HG03520 (cell line): ENCODE results near the gene SIM2.

Source experiments
- ATAC-seq: cut with Tn5 transposase; IDR thresholded peaks from one replicate; pipeline ENCODE4 v1.9.1; 2021; ENCODE audit warnings: mild to moderate bottlenecking, moderate library complexity; ENCODE audit not compliant: unreplicated experiment

The SIM2 gene

DNA sequence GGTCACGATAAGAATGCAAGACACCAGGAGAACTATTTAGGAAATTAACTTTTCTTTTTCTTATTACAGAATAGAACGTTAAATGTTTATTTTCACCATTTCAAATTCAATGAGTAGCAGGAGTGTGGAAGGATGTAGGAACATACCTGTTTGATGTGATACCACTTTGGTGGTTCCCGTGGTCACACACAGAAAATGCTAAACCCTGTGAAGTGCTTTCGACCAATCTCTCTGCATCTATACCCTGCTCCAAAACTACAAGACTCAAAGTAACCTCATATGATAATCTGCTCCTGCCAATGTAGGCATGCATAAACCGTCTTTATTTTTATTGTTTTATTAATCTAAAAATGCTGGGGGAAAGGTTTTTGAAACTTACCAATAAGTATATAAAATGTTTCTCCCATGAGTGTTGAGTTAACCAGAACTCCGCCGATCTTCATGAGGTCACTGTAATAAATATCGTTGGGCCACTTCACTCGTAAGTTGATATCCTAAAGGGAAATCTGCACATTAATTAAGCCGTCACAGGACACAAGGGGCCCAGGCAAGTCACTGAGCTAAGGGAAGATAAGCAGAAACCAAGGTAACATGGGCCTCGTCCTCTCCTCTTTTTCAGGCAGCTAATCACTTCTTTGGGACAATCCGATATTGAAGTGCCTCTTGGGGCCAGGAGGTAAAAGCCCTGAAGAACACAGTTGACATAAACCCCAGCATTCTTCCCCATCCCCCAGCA is 60.6 kb downstream of the SIM2 start:
- no peak for ATAC-seq

DNA sequence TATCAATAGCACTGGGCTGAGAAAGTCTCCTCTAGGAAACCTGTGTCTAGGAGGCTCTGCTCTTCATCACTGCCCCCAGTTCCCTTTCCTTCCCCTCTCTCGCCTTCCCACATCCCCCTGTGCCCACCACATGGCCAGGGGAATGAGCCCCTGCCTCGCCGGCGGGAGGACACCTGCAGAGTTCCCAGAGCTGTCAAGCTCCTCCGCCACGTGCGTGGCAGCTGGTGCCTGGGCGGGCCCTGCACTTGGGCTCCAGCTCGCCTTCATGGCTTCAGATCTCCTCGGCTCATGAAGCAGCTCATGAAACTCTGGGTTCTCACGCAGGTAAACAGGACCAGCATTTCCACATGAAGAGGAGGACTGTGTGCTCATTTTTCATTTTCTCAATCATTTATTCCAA is 62.8 kb downstream of the SIM2 start:
- no peak for ATAC-seq

DNA sequence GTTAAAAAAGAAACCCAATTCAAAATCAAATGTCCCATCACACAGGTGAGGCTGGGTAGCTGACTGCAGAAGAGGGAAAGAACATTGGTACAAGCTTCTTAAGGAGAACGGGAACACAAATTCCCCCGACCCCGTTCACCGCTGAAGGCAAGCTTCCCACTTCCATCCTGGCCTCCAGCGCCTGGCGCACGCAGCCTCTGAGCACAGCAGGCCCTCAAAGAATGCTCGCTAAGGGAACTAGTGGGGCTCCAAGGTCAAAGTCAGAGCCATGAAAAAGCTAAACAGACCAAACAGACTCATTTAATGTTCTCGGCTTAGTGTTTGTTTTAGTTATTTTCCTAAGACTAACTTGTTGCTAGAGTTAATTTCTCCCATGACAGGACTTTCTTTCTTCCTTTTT is 63.7 kb downstream of the SIM2 start:
- ATAC-seq = no peak

DNA sequence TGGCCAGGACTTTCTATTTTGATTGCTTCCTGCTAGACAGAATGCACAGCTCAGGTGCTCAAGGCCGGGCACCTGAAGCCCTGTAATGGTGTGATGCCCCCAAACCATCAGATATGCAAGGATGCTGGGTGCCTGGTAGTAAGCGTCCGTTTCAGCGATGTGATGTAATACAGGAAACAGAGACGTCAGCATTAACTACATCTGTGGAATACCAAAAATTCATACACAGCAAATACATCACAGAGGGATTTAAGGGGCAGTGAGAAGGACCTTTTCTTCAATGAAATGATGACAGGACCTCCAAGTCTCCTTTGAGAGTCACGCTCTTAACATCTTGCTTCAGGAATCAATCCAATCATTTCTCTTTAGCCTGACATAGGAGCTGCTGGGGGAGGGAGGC is 64.4 kb downstream of the SIM2 start:
- no peak for ATAC-seq

DNA sequence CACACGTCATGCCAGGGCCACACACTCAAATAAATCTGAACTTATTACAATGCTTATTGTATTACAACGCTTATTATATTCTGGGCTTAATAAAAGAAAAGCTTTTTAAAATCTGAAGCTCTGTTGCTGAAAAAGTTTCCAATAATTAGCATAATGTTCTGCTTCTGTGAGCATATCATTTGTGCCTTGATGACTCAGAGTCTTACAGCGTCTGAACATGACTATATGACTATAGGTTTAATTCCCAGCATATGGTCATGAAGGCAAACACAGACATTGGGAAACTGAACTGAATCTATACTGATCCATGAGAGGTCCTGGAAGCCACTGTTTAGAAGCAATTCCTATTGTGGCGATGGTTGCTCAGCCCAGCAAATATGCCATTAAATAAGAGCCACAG is 66.3 kb downstream of the SIM2 start:
- ATAC-seq = no peak

DNA sequence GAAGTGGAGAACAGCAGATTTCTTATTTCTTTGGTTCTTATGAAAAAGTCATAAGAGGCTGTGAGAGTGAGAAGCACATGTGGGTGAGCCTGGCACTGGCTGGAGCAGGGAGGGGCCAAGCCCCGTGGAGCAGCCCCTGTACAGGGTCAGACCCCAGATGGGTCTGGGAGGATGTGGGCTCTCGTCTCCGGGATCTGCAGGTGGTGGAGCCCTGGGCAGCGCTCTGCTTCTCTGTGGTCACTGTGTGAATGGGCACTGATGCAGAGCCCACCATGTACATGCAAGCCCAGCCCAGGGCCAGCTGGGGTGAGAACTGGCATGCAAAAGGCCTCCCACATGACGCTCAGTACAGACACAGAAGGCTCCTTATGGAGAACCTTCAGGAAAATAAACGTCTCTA is 67.6 kb downstream of the SIM2 start:
- ATAC-seq = no peak

DNA sequence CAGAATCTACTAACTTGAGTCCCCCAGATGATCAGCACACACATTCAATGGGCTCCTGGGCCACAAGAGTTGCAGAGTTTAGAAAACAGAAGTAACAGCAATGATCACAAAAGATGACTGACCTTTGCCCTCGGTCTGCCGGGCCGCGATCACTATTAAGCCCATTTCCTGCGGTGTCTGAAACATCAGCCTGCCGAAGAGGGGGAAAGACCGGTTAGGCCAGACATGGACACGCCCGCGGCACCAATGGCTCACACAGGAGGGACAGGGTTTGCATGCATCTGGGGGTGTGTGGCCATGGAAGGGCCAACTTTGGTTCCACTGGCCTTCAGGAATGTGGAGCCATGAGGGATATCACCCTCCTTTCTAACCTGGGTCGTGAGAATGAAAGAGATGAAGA is 68.2 kb downstream of the SIM2 start:
- ATAC-seq = no peak

DNA sequence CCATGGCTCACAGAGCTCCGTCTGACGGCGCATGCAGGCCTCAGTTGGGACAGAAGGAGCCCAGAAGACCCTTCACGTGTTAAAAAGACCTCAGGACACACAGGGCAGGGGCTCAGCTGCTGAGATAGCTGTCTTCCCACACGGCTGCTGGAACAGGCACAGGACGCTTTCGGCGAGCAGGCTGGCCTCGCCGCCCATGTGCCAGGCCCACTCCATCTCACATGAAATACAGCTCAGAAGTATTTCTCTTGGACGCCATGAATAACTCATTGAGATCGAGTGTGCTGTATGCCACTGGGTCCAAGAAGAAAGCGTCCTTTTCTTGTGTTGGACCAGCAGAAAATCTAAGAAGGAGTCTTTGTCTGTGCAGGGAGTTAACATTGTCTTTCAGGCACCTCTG is 69.6 kb downstream of the SIM2 start:
- ATAC-seq = no peak

DNA sequence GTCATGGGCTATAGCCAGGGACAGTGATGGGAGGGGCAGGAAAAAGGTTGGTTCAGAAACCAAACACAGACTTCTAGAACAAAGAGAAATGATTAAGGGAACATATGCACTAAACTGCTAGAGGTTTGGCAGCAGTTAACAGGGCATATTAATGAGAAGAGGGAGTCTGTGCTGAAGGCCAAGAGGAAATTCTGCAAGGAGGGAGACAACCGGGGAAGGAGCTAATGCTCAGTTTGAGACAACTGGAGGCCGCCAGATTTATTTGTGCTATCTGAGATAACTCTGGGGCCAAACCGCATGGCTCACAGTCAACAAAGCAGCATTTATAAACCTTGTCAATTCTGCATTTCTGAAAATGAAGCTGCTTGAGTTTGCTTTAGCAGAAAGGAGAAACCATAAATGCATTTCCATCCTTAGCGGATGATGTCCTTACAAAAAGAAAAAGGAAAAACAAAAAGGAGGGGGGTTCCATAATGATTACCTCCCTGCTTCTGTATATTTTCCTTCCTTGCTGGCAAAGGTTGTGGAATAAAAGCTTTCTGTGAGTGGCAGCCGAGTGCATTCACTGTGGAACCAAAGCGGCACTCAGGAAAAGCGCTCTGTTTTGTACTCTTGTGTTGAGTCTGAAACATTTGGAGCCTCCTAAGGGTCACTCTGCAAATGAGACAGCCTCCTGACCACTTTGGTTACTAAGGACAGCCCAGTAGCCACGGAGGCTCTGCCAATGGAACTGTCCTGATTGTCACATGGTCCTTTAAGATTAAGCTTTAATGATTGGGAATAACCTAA is 70.3 kb downstream of the SIM2 start:
- no peak for ATAC-seq

DNA sequence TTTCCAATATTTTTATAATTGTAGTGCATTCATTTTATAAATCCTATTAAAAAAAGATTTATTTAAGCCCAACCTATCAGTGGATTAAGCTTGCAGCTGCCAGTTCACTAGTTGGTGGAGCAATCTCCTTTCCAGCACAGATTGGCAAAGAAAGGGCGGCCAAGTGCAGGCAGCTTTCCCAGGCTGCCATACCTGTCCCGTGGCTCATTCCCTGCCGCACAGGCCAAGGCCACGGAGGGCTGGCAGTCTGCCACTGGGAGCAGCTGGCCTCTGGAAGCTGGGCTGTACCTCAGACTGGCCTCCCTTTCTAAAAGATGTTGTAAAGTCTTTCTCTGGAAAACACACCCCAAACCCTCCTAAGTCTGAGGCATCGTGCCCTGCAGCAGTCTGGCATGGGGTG is 74.2 kb downstream of the SIM2 start:
- ATAC-seq = no peak

DNA sequence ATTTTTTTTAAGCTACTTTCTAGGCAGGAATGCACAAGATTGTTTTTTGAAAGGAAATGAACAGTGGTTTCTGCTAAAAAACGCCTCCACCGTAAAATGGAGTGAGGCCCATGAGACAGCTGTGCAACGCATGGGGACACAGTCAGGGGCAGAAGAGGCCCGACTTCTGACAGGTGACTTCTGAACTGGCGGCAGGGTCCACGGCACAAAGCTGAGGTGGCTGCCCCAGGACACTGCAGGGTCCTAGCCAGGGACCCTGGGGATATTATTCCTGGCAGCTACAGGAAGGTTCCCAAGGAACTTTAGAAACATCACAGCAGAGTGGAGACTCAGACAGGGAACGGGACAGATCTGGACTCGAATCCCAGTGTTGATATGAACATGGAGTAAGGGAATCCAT is 75.1 kb downstream of the SIM2 start:
- ATAC-seq = no peak

DNA sequence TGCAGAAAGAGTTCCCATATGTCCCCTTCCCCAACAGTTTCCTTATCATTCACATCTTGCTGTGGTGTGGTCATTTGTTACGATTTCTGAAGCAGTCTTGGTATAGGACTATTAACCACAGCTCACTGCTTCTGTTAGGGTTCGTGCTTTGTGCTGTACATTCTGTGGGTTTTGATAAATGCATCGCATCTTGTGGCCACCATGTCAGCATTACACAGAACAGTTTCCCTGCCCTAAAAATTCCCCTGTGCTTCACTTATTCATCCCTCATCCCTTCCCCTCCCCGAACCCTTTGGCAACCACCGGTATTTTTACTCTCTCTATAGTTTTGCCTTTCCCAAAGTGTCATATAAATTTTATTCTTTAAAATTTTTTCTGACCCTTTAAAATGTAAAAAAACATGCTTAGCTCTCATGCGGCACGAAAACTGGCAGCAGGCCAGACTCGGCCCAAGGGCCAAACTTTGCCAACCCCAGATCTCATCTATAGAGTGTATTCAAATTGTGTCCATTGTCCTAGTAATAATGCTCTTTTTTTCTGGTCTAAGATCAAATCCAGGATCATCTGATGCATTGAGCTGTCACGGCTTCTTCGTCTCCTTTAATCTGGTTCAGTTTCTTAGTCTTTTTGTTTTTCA is 78.2 kb downstream of the SIM2 start:
- ATAC-seq = no peak

DNA sequence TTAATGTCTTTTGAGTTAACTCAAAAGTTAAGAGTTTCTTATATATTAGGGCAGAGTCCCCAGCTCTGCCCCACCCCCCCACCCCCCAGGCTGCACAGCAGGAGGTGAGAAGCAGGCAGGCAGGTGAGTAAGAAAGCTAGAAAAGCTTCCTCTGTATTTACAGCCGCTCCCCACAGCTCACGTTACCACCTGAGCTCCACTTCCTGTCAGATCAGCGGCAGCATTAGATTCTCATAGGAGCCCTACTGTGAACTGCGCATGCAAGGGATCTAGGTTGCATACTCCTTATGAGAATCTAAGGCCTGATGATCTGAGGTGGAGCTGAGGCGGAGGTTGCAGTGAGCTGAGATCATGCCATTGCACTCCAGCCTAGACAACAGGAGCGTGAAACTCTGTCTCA is 81.9 kb downstream of the SIM2 start:
- no peak for ATAC-seq

DNA sequence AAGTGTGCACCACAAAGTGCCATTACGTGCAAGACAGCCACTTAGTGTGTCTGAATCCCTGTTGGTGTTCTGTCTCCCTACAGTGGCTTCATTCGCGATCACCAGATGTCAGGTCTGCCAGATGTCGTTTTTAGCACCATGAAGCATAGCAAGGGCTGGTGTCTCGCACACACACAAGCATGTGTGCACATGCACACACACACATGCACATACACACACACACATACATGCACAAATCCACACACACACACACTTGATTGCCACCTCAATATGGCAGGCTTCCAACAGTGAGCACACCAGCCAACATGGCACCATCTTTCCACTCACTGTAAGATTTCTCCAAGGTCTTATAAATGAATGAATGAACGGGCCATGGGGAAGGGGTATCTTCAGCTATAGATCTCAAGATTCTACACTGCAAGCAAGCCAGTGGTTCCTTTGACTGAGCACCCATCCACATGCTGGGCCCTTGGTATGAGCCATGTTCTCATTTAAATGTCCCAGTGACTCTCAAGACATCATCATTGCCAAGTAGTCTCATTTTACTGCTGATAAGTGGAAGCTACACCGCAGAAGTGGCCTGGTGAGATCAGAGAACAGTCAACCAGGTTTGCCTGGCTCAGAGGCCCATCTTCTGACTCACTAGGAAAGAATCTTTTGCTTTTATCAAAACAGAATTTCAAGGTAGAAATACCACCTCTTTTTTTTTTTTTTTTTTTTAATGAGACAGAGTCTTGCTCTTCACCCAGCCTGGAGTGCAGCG is 84.9 kb downstream of the SIM2 start:
- no peak for ATAC-seq

DNA sequence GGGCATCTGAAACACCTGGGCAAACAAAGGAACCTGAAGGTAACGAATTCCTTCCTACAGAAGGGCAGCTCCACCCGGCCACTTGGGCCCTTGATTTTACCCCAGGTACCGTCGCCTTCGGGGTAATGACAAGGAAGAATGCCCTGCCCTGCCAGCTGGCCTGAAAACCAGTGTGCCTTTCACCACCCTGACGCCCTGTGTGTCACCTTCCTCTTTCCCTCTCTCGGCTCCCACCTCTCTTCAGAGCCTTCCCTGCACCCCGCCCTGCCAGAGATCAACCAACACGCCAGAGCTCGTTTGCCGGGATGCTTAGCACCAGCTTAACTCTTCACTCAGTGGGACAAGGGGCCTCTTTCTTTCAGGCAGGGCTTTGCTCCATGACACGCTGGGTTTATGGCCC is 86.0 kb downstream of the SIM2 start:
- no peak for ATAC-seq

DNA sequence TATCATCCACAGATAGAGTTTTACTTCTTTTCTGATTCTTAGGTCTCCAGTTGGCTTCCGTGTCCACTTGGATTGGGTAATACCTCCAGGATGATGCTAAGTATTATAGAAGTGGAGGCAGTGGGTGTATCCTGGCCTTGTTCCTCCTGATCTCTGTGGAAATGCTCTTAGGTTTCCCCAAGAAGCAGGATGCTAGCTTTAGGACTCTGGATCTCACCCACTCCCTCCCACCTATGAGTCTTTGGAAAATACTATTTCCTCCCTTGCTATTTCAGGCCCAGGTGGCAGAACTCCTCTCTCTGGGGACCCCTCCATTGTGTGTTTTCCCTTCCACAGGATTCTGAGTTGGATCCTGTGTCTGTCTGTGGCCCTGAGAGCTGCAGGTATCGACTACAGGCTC is 86.7 kb downstream of the SIM2 start:
- no peak for ATAC-seq

DNA sequence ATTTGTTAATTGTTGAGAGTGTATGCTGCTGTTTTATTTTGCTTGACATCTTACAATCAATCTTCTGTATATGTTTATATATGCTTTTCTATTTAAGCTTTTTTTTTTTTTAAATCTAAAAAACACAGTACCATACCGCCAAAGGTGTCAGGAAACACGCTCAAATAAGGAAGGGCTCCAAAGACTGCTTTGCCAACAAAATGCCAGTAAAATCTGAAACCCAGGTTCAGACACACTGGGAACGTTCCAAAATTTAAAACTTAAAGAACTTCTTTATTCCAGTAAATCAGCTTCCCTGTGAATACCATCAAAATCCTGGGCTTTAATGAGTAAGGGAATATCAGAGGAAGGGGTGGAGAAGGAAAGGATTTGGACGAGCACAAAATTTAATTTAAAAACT is 87.3 kb downstream of the SIM2 start:
- ATAC-seq = no peak

DNA sequence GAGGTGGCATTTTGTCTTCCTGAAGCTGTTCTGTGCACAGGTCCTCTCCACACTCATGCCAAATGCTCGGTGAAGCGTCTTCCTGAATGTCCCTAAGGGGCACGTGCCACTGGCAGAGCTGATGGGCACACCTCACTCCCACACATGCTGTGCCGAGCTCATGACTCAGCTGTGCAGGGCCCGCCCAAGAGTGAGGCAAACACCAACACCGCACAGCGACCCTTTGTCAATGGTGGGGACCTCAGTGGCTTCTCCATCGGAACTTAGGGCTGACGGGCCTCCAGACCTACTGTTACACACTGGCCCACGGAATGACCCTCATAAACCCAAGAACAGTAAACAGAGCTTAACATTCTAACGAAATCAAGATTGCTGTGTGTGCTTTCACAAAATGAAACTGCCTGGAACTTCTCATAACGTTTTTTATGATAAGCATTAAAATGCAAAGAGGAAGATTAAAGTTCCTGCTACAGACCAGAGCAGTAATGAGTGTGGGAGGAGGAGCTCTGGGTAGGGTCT is 89.3 kb downstream of the SIM2 start:
- ATAC-seq = no peak

DNA sequence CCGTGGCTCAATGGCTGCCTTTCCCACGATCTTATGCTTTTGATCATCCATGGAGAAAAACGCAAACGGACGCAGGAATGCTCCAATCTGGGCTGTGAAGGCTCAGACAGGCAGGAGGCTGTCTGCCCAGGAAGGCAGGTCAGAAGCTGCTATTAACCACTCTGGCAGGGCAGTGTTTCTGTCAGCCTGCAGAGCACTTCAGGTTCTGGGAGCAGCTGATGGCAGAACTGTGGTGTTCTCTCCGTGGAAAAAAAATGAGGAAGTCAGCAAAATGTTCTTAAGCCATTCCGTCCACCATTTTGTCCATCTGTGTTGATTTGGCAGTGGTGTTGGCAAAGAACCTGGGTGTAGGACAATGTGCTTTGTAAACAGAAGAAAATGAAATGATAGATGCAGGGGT is 91.7 kb downstream of the SIM2 start:
- ATAC-seq = no peak

DNA sequence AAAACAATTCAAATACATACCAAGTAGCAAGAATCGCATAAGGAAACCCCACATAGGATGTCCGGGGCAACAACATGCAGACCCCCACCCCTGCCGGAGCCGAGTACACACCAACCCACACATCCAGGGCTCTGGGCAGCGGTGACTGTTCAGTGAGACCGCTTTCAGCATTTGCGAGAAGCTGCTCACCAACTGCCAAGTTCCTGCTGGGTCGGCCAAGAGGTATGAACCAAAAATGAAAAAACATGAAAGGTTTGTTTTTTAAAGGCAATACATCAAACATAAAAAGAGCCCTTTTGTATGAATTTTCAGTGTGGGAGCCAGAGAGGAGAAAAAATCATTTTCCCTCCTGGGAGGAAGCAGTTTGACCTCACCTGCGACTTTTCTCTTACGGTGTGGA is 92.3 kb downstream of the SIM2 start:
- no peak for ATAC-seq
